Motor neuron (in vitro differentiated cells): Measurements from ENCODE around the gene FHIP1B. TPM values are rescaled to one million over a fixed set of nuclear protein-coding genes. Genes with fewer than 3 reads are reported as not detected.
"Not testable (repeated sequence)": the region's sequence is repeated elsewhere in the genome, so short reads cannot be mapped to it uniquely, and the experiment has no call there.

Experiments
- ATAC-seq, 8 experiments: fragments of 200-7000 bp; cut with Tn5 transposase; replicated peaks in 6 of 8; 2 replicates each; pipeline ENCODE4 v1.8.0; 2021; ENCODE audit warnings: mild to moderate bottlenecking in 8 of 8, moderate library complexity in 8 of 8
- H3K27ac ChIP-seq, 2 donors: fragments of 250-450 bp; sonication (Bioruptor Pico); 2 replicates each; pipeline ENCODE4 v1.9.0; 2021; ENCODE audit warnings: antibody characterized with exemption in 2 of 2, mild to moderate bottlenecking in 2 of 2, moderate library complexity in 1 of 2
- H3K4me1 ChIP-seq, 2 donors: fragments of 250-450 bp; sonication (Bioruptor Pico); replicated peaks in 1 of 2; 2 replicates each; pipeline ENCODE4 v1.6.1; 2021; ENCODE audit warnings: antibody characterized with exemption in 2 of 2, mild to moderate bottlenecking in 2 of 2, moderate library complexity in 1 of 2
- H3K4me3 ChIP-seq, 5 donors: fragments of 250-450 bp; sonication (Bioruptor Pico); 2 replicates each; pipeline ENCODE4 v1.9.0; 2021; ENCODE audit warnings: antibody characterized with exemption in 5 of 5, mild to moderate bottlenecking in 5 of 5, moderate library complexity in 4 of 5
- WGBS, 10 experiments: fragments of 450-650 bp; shearing (Covaris generic); methylation state at CpG; one replicate each; pipeline ENCODE4 v1.0.0; 2022; 5-methylcytosine and 5-hydroxymethylcytosine counted together
- in situ Hi-C, 9 experiments: fragments of 400-800 bp; cut with MboI; loops; one replicate each; pipeline ENCODE4 v1.15.0; 2021; ENCODE audit warnings: low sequenced_read_pairs in 9 of 9, low pct_unique_long_range_greater_than_20kb in 2 of 9; ENCODE audit not compliant: unreplicated experiment in 9 of 9
- total RNA-seq, 8 experiments: library from RNA; unstranded; fragments of 300-600 nt; gene quantifications; 2 replicates each; pipeline versions ENCODE4 v1.2.3 to v1.2.4, GENCODE V29; 2022

Gene FHIP1B
- total RNA-seq, 8 experiments from 2014 or later, result 12.4 to 40.6 (median 25.9) TPM

GRCh38 chr11:6253197-6253596 is 18.8 kb upstream of the FHIP1B start:
- Histone ChIP-seq H3K4me1 (peaks cover 0 to 2% of the 10 kb centered on the region in 2 donors), H3K4me3 (no peak overlapping the region), H3K27ac (no peak overlapping the region)
- no peak for ATAC-seq
- in situ Hi-C loops, result loop anchor here in 1 of 9 experiments (25.0 kb wide), 1 partner anchor 109 kb away; no protein-coding TSS in a partner anchor
- 20 to 92% (median 63%) methylated on average over 1 of the region's 1 CpG; no CpG with 5 or more reads in 6 of the 10 experiments for WGBS, 10 experiments

GRCh38 chr11:6251990-6252473 is 17.6 kb upstream of the FHIP1B start:
- peak in 2 of 8 experiments; percentile 7 to 40 for ATAC-seq
- in situ Hi-C loops, result loop anchor here in 1 of 9 experiments (25.0 kb wide), 1 partner anchor 110 kb away; no protein-coding TSS in a partner anchor
- no peak overlapping the region for H3K27ac ChIP-seq
- H3K4me1 ChIP-seq, result peaks cover 0 to 2% of the 10 kb centered on the region in 2 donors
- H3K4me3 ChIP-seq, result no peak overlapping the region
- WGBS, 10 experiments, result 55 to 100% (median 83%) methylated on average over 1 to 5 of the region's 6 CpGs; no CpG with 5 or more reads in 4 of the 10 experiments

GRCh38 chr11:6251120-6251733 is 16.8 kb upstream of the FHIP1B start:
- Histone ChIP-seq H3K4me3 (no peak overlapping the region), H3K4me1 (peaks cover 0 to 2% of the 10 kb centered on the region in 2 donors), H3K27ac (no peak overlapping the region)
- in situ Hi-C loops, result loop anchor here in 1 of 9 experiments (25.0 kb wide), 1 partner anchor 111 kb away; no protein-coding TSS in a partner anchor
- 0 to 51% (median 34%) methylated on average over 2 to 6 of the region's 6 CpGs; no CpG with 5 or more reads in 2 of the 10 experiments for WGBS, 10 experiments
- peak; percentile 93 to 99 (median 96) for ATAC-seq

- ATAC-seq, result peak in 3 of 8 experiments; percentile 21 to 66 (median 27)
- H3K4me1 ChIP-seq, result peaks cover 0 to 2% of the 10 kb centered on the region in 2 donors
- in situ Hi-C loops, result loop anchor here in 2 of 9 experiments (25.0 kb wide), 1 partner anchor 112 kb away; no protein-coding TSS in a partner anchor
- H3K27ac ChIP-seq, result no peak overlapping the region
- whole genome bisulfite sequencing, 10 experiments, result 33 to 100% (median 80%) methylated on average over 1 to 2 of the region's 3 CpGs; no CpG with 5 or more reads in 7 of the 10 experiments
- no peak overlapping the region for H3K4me3 ChIP-seq
Observed at GRCh38 chr11:6249770-6250555, 15.5 kb upstream of the FHIP1B start.

- 33 to 100% (median 69%) methylated on average over 1 to 3 of the region's 3 CpGs for WGBS, 10 experiments
- ATAC-seq, H3K4me1 ChIP-seq, H3K4me3 ChIP-seq, H3K27ac ChIP-seq: not testable (repeated sequence)
- in situ Hi-C loops, result loop anchor here in 1 of 9 experiments (25.0 kb wide), 1 partner anchor 113 kb away; no protein-coding TSS in a partner anchor
Observed at GRCh38 chr11:6248897-6249296, 14.5 kb upstream of the FHIP1B start.

- peak in 1 of 8 experiments; percentile 14 for ATAC-seq
- in situ Hi-C loops, result loop anchor here in 1 of 9 experiments (25.0 kb wide), 1 partner anchor 114 kb away; no protein-coding TSS in a partner anchor
- Histone ChIP-seq H3K4me1 (peaks cover 0 to 2% of the 10 kb centered on the region in 2 donors), H3K4me3 (no peak overlapping the region), H3K27ac (no peak overlapping the region)
- 38 to 100% (median 100%) methylated on average over 1 of the region's 1 CpG; no CpG with 5 or more reads in 6 of the 10 experiments for WGBS, 10 experiments
Observed at GRCh38 chr11:6248248-6248647, 13.8 kb upstream of the FHIP1B start.

GRCh38 chr11:6245536-6245935 is 11.1 kb upstream of the FHIP1B start:
- in situ Hi-C loops, result loop anchor here in 1 of 9 experiments (25.0 kb wide), 1 partner anchor 117 kb away; no protein-coding TSS in a partner anchor
- WGBS, 10 experiments, result 80 to 100% (median 86%) methylated on average over 1 to 2 of the region's 2 CpGs; no CpG with 5 or more reads in 5 of the 10 experiments
- no peak for ATAC-seq
- H3K4me1 ChIP-seq, result no peaks in the 10 kb centered on the region
- H3K27ac ChIP-seq, result no peak overlapping the region
- no peak overlapping the region for H3K4me3 ChIP-seq

- H3K4me1 ChIP-seq, result no peaks in the 10 kb centered on the region
- WGBS, 10 experiments, result 40 to 100% (median 75%) methylated on average over 1 to 4 of the region's 7 CpGs; no CpG with 5 or more reads in 4 of the 10 experiments
- in situ Hi-C loops, result loop anchor here in 1 of 9 experiments (25.0 kb wide), 1 partner anchor 121 kb away; no protein-coding TSS in a partner anchor
- ATAC-seq, result no peak
- H3K4me3 ChIP-seq, result no peak overlapping the region
- H3K27ac ChIP-seq, result no peak overlapping the region
Observed at GRCh38 chr11:6241316-6241715, 6.9 kb upstream of the FHIP1B start.

GRCh38 chr11:6240781-6241180 is 6.3 kb upstream of the FHIP1B start:
- in situ Hi-C loops, result loop anchor here in 1 of 9 experiments (25.0 kb wide), 1 partner anchor 122 kb away; no protein-coding TSS in a partner anchor
- no peak for ATAC-seq
- Histone ChIP-seq H3K4me1 (no peaks in the 10 kb centered on the region), H3K27ac (no peak overlapping the region), H3K4me3 (no peak overlapping the region)
- WGBS, 10 experiments, result 0% methylated on average over 1 of the region's 1 CpG; no CpG with 5 or more reads in 9 of the 10 experiments

- in situ Hi-C loops, result loop anchor here in 1 of 9 experiments (25.0 kb wide), 1 partner anchor 122 kb away; no protein-coding TSS in a partner anchor
- WGBS, 10 experiments, result 60 to 98% (median 95%) methylated on average over 3 to 20 of the region's 28 CpGs; no CpG with 5 or more reads in 3 of the 10 experiments
- ATAC-seq, result no peak
- no peak overlapping the region for H3K4me3 ChIP-seq
- no peak overlapping the region for H3K27ac ChIP-seq
- H3K4me1 ChIP-seq, result peaks cover 0 to 4% of the 10 kb centered on the region in 2 donors
Observed at GRCh38 chr11:6240139-6240538, 5.7 kb upstream of the FHIP1B start.

GRCh38 chr11:6238902-6239301 is 4.5 kb upstream of the FHIP1B start, which contains the start of gene CNGA4:
Gene CNGA4 (plus strand): TSS chr11:6239089. CDS start chr11:6239207, 118 bp downstream.
- in situ Hi-C loops, result loop anchor here in 1 of 9 experiments (25.0 kb wide), 1 partner anchor 123 kb away; no protein-coding TSS in a partner anchor
- ATAC-seq, result no peak
- peaks cover 0 to 4% of the 10 kb centered on the region in 2 donors for H3K4me1 ChIP-seq
- 33 to 67% methylated on average over 1 of the region's 1 CpG; no CpG with 5 or more reads in 8 of the 10 experiments for WGBS, 10 experiments
- no peak within 1 kb of the TSS for H3K4me3 ChIP-seq
- H3K27ac ChIP-seq, result no peak within 1 kb of the TSS

- in situ Hi-C loops, result loop anchor here in 1 of 9 experiments (25.0 kb wide), 1 partner anchor 124 kb away; no protein-coding TSS in a partner anchor
- ATAC-seq, result no peak
- Histone ChIP-seq H3K27ac (no peak overlapping the region), H3K4me1 (peaks cover 9 to 14% of the 10 kb centered on the region in 2 donors), H3K4me3 (no peak overlapping the region)
- WGBS, 10 experiments, result 33 to 90% (median 67%) methylated on average over 1 to 4 of the region's 5 CpGs; no CpG with 5 or more reads in 2 of the 10 experiments
Observed at GRCh38 chr11:6237761-6238302, 3.4 kb upstream of the FHIP1B start.
